Measurements from ENCODE around the gene ETV5. TPM values are rescaled to one million over a fixed set of nuclear protein-coding genes. Genes with fewer than 3 reads are reported as not detected.
A peak's percentile ranks its signal among the peaks of the same experiment; 100 is the strongest.

ETV5 gene
- total RNA-seq, 1 donor from 2014 or later, result 61.0 TPM

DNA sequence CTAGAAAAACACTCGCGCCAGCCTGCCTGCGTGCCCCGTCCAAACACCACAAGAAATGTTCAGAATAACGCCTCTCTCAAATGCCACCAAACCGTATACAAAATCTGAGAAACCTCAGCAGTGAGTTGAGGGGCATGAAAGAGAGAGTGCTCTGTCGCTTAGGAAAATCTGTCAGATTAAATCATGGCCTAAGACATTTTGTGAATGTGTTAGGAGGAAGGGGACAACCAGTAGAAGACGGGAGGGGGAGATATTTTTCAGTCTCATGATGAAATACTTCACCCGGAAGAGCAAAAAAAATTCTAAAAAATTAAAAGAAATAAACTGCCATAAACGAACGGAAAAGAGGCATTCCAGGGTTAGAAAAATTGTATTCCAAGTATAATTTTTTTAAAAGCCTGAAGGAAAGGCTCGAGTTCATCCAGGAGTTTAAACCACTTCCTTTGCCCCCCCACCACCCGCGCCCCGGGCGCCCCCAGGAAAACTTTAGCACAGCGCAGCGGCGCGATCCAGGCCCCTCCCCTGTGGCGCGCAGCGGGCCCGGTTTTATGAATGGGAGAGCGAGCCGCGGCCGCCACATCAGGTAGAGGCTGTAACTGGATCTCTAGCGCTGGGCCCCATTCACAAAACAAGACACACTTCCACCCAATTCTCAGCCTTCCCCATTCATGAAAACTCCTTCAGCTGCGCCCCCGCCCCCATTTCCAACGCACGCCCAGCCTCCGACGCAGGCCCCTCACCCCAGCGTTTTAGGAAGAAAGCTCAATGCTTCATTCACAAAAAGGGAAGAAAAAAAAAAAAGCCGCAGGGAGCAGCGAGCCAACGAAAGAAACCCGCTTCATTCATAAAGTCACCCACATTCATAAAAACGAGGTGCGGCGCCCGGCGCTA is 1.4 kb downstream of the ETV5 start:
- Mint-ChIP-seq H3K27me3 (ENCODE audit: low read depth) (peaks cover 28% of the 10 kb centered on the region), H3K36me3 (ENCODE audit: low read depth) (peaks cover 6% of the 10 kb centered on the region), H3K4me3 (peak overlapping the region; percentile 93), H3K27ac (ENCODE audit: unreplicated experiment) (peak overlapping the region; percentile 91), H3K9me3 (no peaks in the 10 kb centered on the region), H3K4me1 (peaks cover 75% of the 10 kb centered on the region)
- peak; percentile 63 for DNase-seq (ENCODE audit: low read depth, low spot score)
- TF ChIP-seq, protein P1, sequence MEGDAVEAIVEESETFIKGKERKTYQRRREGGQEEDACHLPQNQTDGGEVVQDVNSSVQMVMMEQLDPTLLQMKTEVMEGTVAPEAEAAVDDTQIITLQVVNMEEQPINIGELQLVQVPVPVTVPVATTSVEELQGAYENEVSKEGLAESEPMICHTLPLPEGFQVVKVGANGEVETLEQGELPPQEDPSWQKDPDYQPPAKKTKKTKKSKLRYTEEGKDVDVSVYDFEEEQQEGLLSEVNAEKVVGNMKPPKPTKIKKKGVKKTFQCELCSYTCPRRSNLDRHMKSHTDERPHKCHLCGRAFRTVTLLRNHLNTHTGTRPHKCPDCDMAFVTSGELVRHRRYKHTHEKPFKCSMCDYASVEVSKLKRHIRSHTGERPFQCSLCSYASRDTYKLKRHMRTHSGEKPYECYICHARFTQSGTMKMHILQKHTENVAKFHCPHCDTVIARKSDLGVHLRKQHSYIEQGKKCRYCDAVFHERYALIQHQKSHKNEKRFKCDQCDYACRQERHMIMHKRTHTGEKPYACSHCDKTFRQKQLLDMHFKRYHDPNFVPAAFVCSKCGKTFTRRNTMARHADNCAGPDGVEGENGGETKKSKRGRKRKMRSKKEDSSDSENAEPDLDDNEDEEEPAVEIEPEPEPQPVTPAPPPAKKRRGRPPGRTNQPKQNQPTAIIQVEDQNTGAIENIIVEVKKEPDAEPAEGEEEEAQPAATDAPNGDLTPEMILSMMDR (conservative IDR thresholded peaks at IDR 0.05), result no peak

DNA sequence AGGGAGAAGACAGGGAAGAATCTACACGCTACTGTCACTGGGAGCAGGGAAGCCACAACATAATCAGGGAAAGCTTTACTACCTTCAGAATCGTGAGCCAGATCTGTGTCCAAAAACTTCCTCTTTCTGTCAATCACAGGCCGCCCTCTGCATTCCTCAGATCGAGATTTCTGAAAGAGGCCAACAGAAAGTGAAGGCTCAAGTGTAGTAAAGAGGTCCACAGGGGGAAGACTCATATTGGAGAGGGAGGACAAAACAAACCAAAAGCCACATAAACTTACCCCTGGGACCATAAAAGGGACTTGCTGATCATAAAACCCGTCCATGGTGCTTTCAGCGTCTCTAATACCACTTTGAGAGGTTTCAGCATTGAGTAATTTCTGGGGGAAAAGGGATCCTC is 3.3 kb downstream of the ETV5 start:
- Mint-ChIP-seq H3K27ac (ENCODE audit: unreplicated experiment) (peak overlapping the region; percentile 10), H3K36me3 (ENCODE audit: low read depth) (peaks cover 6% of the 10 kb centered on the region), H3K4me3 (peak overlapping the region; percentile 85), H3K27me3 (ENCODE audit: low read depth) (peaks cover 25% of the 10 kb centered on the region), H3K9me3 (no peaks in the 10 kb centered on the region), H3K4me1 (peaks cover 56% of the 10 kb centered on the region)
- TF ChIP-seq, protein P1 (conservative IDR thresholded peaks at IDR 0.05), result no peak
- no peak for DNase-seq (ENCODE audit: low read depth, low spot score)

DNA sequence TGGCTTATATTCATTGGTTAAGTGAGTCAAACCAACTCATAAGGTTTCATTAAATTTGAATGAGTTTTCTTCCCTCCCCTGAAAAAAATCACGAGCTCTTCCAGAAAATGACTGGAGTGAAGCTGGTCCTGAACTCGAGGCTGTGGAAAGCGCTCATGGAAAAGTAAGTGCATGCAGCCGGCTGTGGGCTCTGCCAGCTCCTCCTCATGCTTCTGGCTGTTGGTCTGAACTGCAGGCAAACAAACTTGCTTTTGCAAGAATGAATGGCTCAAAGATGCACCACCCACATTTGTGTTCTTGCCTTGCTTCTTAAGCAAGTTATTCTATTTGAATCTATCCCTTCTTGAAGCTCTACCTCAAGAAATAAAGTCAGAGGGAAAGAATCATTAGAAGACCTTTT is 6.2 kb downstream of the ETV5 start:
- Mint-ChIP-seq H3K4me1 (peaks cover 62% of the 10 kb centered on the region), H3K27ac (ENCODE audit: unreplicated experiment) (no peak overlapping the region)

DNA sequence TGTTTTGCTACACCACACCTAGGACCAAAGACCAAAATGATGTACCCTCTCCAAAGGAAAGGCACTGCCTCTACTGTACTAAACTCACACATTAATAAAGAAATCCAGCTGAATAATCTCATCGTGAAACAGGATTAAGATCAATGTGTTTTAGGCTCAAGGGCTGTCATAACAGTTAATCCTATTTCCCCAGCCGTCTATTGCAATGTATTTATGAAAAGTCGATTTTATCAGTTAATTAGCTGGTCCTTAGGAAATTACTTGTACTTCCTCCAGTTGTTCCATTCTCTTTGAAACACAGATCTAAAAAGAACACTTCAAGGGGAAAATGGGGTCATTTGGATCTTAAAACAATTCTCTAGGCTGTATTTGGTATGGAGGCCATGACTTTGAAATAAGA is 8.5 kb downstream of the ETV5 start:
- DNase-seq (ENCODE audit: low read depth, low spot score), result no peak
- Mint-ChIP-seq H3K36me3 (ENCODE audit: low read depth) (peaks cover 7% of the 10 kb centered on the region), H3K27ac (ENCODE audit: unreplicated experiment) (no peak overlapping the region), H3K4me3 (no peak overlapping the region), H3K27me3 (ENCODE audit: low read depth) (peaks cover 38% of the 10 kb centered on the region), H3K4me1 (peaks cover 67% of the 10 kb centered on the region), H3K9me3 (no peaks in the 10 kb centered on the region)
- TF ChIP-seq, protein P1 (conservative IDR thresholded peaks at IDR 0.05), result no peak

More for the DNA sequence above, 6.2 kb downstream of the ETV5 start:
- Mint-ChIP-seq H3K9me3 (no peaks in the 10 kb centered on the region), H3K4me3 (peak overlapping the region; percentile 28), H3K36me3 (ENCODE audit: low read depth) (peaks cover 6% of the 10 kb centered on the region), H3K27me3 (ENCODE audit: low read depth) (peaks cover 42% of the 10 kb centered on the region)
- no peak for DNase-seq (ENCODE audit: low read depth, low spot score)
- TF ChIP-seq, protein P1 (conservative IDR thresholded peaks at IDR 0.05), result no peak

DNA sequence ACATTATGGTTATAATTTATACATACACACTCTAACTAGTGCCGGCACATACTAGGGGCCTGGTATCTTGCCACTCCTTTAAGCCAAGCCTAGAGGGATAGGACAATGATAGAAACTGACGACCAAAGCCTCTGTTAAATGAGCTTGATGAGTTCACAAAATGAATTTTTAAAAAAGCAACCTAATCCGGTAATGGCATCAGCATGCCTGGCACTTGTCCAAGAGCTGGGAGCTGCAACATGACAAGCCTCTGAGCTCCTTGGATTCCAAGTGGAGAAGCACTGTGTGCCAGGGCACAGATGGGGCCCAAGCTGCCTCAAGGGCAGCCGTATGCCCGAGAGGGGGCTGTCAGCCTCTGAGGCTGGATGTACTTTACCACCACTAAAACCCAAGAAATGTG is 9.7 kb downstream of the ETV5 start:
- H3K36me3 Mint-ChIP-seq (ENCODE audit: low read depth), result peaks cover 12% of the 10 kb centered on the region
- H3K4me3 Mint-ChIP-seq, result peak overlapping the region; percentile 87
- H3K27me3 Mint-ChIP-seq (ENCODE audit: low read depth), result peaks cover 41% of the 10 kb centered on the region
- H3K27ac Mint-ChIP-seq (ENCODE audit: unreplicated experiment), result no peak overlapping the region
- H3K9me3 Mint-ChIP-seq, result no peaks in the 10 kb centered on the region
- no peak for DNase-seq (ENCODE audit: low read depth, low spot score)
- TF ChIP-seq, protein P1 (conservative IDR thresholded peaks at IDR 0.05), result no peak
- peaks cover 73% of the 10 kb centered on the region for H3K4me1 Mint-ChIP-seq
